Ovary (tissue), 3 donors: ENCODE data around the gene STING1.
"Not testable (repeated sequence)": the region's sequence is repeated elsewhere in the genome, so short reads cannot be mapped to it uniquely, and the experiment has no call there.

ENCODE experiments used
- CTCF ChIP-seq, 3 donors: fragments of 450-650 bp in 2 of 3; fragments of 200-600 bp in 1 of 3; IDR thresholded peaks; one replicate each; pipeline versions ENCODE4 v1.5.1 to v1.8.0; 2016 to 2022; ENCODE audit warnings: antibody characterized with exemption in 3 of 3, mild to moderate bottlenecking in 1 of 3
- EP300 ChIP-seq: sonication (generic); formaldehyde crosslinking; IDR thresholded peaks from one replicate; pipeline ENCODE4 v1.6.1; 2017; ENCODE audit warnings: antibody characterized with exemption
- POLR2A ChIP-seq: fragments of 450-650 bp; IDR thresholded peaks from one replicate; pipeline ENCODE4 v1.6.1; 2017; ENCODE audit warnings: antibody characterized with exemption, mild to moderate bottlenecking, moderate library complexity
- donor health status: DM: no; HTN: no; CAD: no.

GRCh38 chr5:139440416-139440815 is 42.1 kb downstream of the STING1 start:
- not testable (repeated sequence) for TF ChIP-seq CTCF (IDR thresholded peaks at IDR 0.05); EP300; POLR2A
